ENCODE data around the gene KIF3A.

DNA sequence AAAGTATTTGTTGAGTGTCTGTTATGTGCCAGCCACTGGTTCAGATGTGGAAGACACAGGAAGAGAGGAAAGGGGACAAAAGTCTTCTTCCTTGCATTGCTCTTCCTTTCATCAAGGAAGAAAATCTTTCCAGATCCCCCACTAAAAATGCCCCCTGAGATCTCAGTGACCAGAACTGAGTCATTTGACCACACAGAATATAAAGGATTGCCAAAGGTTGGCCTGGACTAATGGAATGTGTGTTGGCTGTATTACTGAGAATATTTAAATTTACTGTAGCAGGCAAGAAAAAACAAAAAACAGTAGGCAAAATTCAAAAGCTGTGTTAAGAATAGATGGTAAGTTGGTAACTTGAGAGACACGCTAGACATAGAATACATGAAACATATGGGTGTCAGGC, 49.7 kb upstream of the KIF3A start:
- TF ChIP-seq POLR2A (IDR thresholded peaks at IDR 0.05): no peak
- TF ChIP-seq, protein P1, sequence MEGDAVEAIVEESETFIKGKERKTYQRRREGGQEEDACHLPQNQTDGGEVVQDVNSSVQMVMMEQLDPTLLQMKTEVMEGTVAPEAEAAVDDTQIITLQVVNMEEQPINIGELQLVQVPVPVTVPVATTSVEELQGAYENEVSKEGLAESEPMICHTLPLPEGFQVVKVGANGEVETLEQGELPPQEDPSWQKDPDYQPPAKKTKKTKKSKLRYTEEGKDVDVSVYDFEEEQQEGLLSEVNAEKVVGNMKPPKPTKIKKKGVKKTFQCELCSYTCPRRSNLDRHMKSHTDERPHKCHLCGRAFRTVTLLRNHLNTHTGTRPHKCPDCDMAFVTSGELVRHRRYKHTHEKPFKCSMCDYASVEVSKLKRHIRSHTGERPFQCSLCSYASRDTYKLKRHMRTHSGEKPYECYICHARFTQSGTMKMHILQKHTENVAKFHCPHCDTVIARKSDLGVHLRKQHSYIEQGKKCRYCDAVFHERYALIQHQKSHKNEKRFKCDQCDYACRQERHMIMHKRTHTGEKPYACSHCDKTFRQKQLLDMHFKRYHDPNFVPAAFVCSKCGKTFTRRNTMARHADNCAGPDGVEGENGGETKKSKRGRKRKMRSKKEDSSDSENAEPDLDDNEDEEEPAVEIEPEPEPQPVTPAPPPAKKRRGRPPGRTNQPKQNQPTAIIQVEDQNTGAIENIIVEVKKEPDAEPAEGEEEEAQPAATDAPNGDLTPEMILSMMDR (IDR thresholded peaks at IDR 0.05): no peak
